Measurements from ENCODE around the gene UCKL1.

UCKL1 gene

GRCh38 chr20:63958964-63959698 is 2.9 kb upstream of the UCKL1 start:
- no peak for DNase-seq

- DNase-seq, result peak; percentile 24
Observed at GRCh38 chr20:63958471-63958870, 2.3 kb upstream of the UCKL1 start.

- peak; percentile 53 for DNase-seq
Observed at GRCh38 chr20:63957690-63958441, 1.6 kb upstream of the UCKL1 start.

GRCh38 chr20:63957004-63957689 is 931 bp upstream of the UCKL1 start:
- peak; percentile 84 for DNase-seq

- no peak for DNase-seq
Observed at GRCh38 chr20:63956664-63957003, 418 bp upstream of the UCKL1 start.

- peak; percentile 56 for DNase-seq
Observed at GRCh38 chr20:63955281-63955826, 862 bp downstream of the UCKL1 start.

- no peak for DNase-seq
Observed at GRCh38 chr20:63953764-63954429, 2.3 kb downstream of the UCKL1 start.

- DNase-seq, result no peak
Observed at GRCh38 chr20:63952769-63953168, 3.4 kb downstream of the UCKL1 start.

GRCh38 chr20:63952210-63952535 is 4.0 kb downstream of the UCKL1 start:
- DNase-seq, result no peak

GRCh38 chr20:63951398-63952209 is 4.6 kb downstream of the UCKL1 start:
- no peak for DNase-seq

GRCh38 chr20:63950701-63951397 is 5.4 kb downstream of the UCKL1 start:
- no peak for DNase-seq

- DNase-seq, result no peak
Observed at GRCh38 chr20:63947638-63948456, 8.4 kb downstream of the UCKL1 start.

- DNase-seq, result no peak
Observed at GRCh38 chr20:63946986-63947637, 9.1 kb downstream of the UCKL1 start.

GRCh38 chr20:63945921-63946920 is 10.0 kb downstream of the UCKL1 start:
- DNase-seq, result no peak

- no peak for DNase-seq
Observed at GRCh38 chr20:63945031-63945658, 11.1 kb downstream of the UCKL1 start.

- DNase-seq, result no peak
Observed at GRCh38 chr20:63944078-63944941, 11.9 kb downstream of the UCKL1 start.

- DNase-seq, result no peak
Observed at GRCh38 chr20:63943808-63944077, 12.5 kb downstream of the UCKL1 start.

All from right hindlimb (tissue), 1 donor.